ENCODE data around the gene MFAP1.

Gene MFAP1

GRCh38 chr15:43776101-43776717 is 48.3 kb downstream of the MFAP1 start:
- ATAC-seq, result peak; percentile 22 to 25

GRCh38 chr15:43775411-43775965 is 49.0 kb downstream of the MFAP1 start:
- no peak for ATAC-seq

- ATAC-seq, result no peak
Measured at GRCh38 chr15:43774062-43774461, 50.4 kb downstream of the MFAP1 start.

- ATAC-seq, result no peak
Measured at GRCh38 chr15:43772624-43773023, 51.9 kb downstream of the MFAP1 start.

- ATAC-seq, result no peak
Measured at GRCh38 chr15:43771816-43772215, 52.7 kb downstream of the MFAP1 start.

GRCh38 chr15:43769584-43770228 is 54.8 kb downstream of the MFAP1 start:
- ATAC-seq, result peak in 1 of 2 donors; percentile 53

GRCh38 chr15:43763819-43764446 is 60.6 kb downstream of the MFAP1 start:
- no peak for ATAC-seq

- no peak for ATAC-seq
Measured at GRCh38 chr15:43762824-43763223, 61.7 kb downstream of the MFAP1 start.
